Cardiac fibroblast (primary cell): ENCODE measurements around the gene RYR3.

ENCODE experiments used
- DNase-seq, 2 donors: peaks; one replicate each; pipeline versions ENCODE4 v3.0.0 to v3.0.0-alpha.2; 2010; ENCODE audit warnings: low read depth in 2 of 2
- H3K4me3 ChIP-seq, 2 donors: replicated peaks in 1 of 2; 1 replicate in 1 of 2; 2 replicates in 1 of 2; pipeline ENCODE4 v1.5.1; 2011; ENCODE audit warnings: low read depth in 2 of 2, low read length in 2 of 2, mild to moderate bottlenecking in 2 of 2, moderate library complexity in 1 of 2
- TF ChIP-seq, protein P1 (sequence below): IDR thresholded peaks from one replicate; pipeline ENCODE4 v1.5.1; 2011; ENCODE audit warnings: low read depth, mild to moderate bottlenecking, low read length, inconsistent platforms

Gene RYR3

DNA sequence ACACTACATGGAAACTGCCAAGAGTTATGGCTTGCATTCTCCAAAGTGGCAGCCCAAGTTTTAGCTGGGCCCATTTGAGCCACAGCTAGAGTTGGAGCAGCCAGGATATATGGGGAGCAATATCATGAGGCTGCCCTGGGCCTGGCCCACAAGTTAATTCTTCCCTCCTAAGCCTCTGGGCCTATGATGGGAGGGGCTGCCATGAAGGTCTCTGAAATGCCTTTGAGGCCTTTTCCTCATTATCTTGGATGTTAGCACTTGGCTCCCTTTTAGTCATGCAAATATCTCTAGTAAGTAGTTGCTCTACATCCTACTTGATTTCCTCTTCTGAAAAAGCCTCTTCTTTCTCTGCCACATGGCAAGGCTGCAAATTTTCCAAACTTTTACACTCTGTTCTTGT, 400.0 kb downstream of the RYR3 start:
- H3K4me3 ChIP-seq, result no peak overlapping the region
- DNase-seq, result no peak
- TF ChIP-seq, protein P1, sequence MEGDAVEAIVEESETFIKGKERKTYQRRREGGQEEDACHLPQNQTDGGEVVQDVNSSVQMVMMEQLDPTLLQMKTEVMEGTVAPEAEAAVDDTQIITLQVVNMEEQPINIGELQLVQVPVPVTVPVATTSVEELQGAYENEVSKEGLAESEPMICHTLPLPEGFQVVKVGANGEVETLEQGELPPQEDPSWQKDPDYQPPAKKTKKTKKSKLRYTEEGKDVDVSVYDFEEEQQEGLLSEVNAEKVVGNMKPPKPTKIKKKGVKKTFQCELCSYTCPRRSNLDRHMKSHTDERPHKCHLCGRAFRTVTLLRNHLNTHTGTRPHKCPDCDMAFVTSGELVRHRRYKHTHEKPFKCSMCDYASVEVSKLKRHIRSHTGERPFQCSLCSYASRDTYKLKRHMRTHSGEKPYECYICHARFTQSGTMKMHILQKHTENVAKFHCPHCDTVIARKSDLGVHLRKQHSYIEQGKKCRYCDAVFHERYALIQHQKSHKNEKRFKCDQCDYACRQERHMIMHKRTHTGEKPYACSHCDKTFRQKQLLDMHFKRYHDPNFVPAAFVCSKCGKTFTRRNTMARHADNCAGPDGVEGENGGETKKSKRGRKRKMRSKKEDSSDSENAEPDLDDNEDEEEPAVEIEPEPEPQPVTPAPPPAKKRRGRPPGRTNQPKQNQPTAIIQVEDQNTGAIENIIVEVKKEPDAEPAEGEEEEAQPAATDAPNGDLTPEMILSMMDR, result no peak

DNA sequence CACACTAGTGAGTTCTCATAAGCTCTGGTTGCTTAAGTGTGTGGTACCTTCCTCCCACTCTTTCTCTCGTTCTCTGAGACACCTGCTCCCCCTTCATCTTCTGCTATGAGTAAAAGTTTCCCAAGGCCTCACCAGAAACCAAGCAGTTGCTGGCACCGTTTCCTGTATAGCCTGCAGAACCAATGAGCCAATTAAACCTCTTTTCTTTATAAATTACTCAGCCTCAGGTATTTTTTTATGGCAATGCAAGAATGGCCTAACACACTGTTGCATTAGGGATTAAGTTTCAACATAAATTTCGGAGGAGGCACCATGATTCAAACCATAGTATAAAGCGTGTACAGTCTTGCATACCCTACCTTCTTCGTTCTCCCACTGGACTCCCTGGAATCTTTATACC, 405.3 kb downstream of the RYR3 start:
- no peak overlapping the region for H3K4me3 ChIP-seq
- TF ChIP-seq, protein P1, result no peak
- no peak for DNase-seq

- peak; percentile 58 to 95 for DNase-seq
- TF ChIP-seq, protein P1, result no peak
- H3K4me3 ChIP-seq, result no peak overlapping the region
Measured at GRCh38 chr15:33720952-33721351, 410.2 kb downstream of the RYR3 start.

DNA sequence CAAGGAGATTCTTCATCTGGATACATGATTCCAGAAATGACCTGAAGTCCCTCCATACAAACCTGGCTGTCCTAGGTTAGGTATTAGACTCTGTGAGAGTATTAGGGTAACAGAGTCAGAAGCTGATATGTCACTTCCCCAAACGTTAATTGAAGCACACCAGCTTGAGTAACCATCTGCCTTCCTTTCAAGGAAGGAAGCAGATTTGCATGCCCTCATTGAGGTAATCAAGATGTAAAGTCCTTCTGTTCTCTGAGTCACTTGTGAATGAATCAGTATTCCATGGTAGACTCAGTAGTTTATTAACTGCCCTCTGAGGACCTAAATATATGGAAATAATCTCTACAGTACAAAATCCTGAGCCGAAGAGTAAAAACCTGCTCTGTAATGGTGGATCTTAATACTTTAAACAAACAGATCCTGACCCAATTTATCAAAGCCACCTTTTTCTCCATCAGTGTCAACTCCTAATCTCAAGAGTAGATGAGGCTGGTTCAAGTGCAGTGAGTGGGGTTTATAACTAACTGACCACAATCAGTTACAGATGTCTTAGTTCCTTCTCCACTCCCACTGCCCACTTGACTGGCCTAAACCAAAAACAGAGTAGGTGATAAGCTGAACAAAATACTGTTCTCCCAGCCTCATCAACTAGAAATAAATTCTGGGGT, 411.4 kb downstream of the RYR3 start:
- TF ChIP-seq, protein P1, result no peak
- no peak overlapping the region for H3K4me3 ChIP-seq
- peak; percentile 33 to 92 for DNase-seq

DNA sequence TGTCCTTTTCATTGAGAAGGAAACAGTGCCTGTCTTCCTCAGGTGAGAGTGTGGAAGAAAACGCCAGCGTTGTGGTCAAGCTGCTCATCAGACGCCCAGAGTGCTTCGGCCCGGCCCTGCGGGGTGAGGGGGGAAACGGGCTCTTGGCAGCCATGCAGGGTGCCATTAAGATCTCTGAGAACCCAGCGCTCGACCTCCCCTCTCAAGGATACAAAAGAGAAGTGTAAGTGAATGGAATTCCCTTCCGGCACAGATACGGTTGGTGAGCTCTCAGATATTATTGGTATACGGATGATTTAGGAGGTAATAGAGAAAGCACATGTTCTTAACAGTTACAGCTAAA, 411.9 kb downstream of the RYR3 start:
- no peak for DNase-seq
- H3K4me3 ChIP-seq, result no peak overlapping the region
- TF ChIP-seq, protein P1, result no peak

GRCh38 chr15:33724321-33725036, 413.7 kb downstream of the RYR3 start:
- H3K4me3 ChIP-seq, result no peak overlapping the region
- DNase-seq, result no peak
- TF ChIP-seq, protein P1, result no peak
